Keratinocyte (primary cell): Measurements from ENCODE around the gene TMEM266.
A peak's percentile ranks its signal among the peaks of the same experiment; 100 is the strongest.

Source experiments
- CTCF ChIP-seq, 3 experiments: IDR thresholded peaks in 1 of 3; conservative IDR thresholded peaks in 1 of 3; optimal IDR thresholded peaks in 1 of 3; 2 replicates in 2 of 3; 3 replicates in 1 of 3; pipeline versions ENCODE3 to v1.5.1; 2011; ENCODE audit warnings: low read length in 3 of 3, mild to moderate bottlenecking in 3 of 3, moderate library complexity in 2 of 3, control low read depth in 1 of 3, inconsistent platforms in 1 of 3; ENCODE audit not compliant: insufficient read depth in 2 of 3; ENCODE audit errors: extremely low read depth in 1 of 3
- EZH2 ChIP-seq: IDR thresholded peaks from one replicate; pipeline ENCODE4 v1.6.1; 2012; ENCODE audit warnings: inconsistent platforms, mild to moderate bottlenecking, low read length, moderate library complexity

GRCh38 chr15:76057332-76058000 is 2.3 kb upstream of the TMEM266 start:
- peak in 2 of 3 experiments; percentile 61 to 68 for TF ChIP-seq CTCF (optimal IDR thresholded peaks at IDR 0.05 in 1 of 3, IDR thresholded peaks at IDR 0.05 in 1 of 3, conservative IDR thresholded peaks at IDR 0.05 in 1 of 3; ENCODE audit: extremely low read depth in 1 of 3, insufficient read depth in 2 of 3, low read length in 3 of 3)
- no peak for TF ChIP-seq EZH2
